Esophagus squamous epithelium (tissue), 4 donors: ENCODE measurements around the gene ALG1.

Source experiments
- POLR2A ChIP-seq, 4 donors: fragments of 450-650 bp; IDR thresholded peaks; one replicate each; pipeline ENCODE4 v1.6.1; 2017; ENCODE audit warnings: antibody characterized with exemption in 4 of 4, mild to moderate bottlenecking in 4 of 4, moderate library complexity in 3 of 4
- TF ChIP-seq, protein P1 (sequence below), 6 experiments: fragments of 450-650 bp in 4 of 6; fragments of 200-600 bp in 2 of 6; sonication (generic) in 2 of 6; IDR thresholded peaks; one replicate each; pipeline ENCODE4 v1.5.1; 2016 to 2019; ENCODE audit warnings: antibody characterized with exemption in 6 of 6, mild to moderate bottlenecking in 4 of 6, moderate library complexity in 4 of 6

- TF ChIP-seq, protein P1, sequence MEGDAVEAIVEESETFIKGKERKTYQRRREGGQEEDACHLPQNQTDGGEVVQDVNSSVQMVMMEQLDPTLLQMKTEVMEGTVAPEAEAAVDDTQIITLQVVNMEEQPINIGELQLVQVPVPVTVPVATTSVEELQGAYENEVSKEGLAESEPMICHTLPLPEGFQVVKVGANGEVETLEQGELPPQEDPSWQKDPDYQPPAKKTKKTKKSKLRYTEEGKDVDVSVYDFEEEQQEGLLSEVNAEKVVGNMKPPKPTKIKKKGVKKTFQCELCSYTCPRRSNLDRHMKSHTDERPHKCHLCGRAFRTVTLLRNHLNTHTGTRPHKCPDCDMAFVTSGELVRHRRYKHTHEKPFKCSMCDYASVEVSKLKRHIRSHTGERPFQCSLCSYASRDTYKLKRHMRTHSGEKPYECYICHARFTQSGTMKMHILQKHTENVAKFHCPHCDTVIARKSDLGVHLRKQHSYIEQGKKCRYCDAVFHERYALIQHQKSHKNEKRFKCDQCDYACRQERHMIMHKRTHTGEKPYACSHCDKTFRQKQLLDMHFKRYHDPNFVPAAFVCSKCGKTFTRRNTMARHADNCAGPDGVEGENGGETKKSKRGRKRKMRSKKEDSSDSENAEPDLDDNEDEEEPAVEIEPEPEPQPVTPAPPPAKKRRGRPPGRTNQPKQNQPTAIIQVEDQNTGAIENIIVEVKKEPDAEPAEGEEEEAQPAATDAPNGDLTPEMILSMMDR (IDR thresholded peaks at IDR 0.05), result peak in 1 of 6 experiments; percentile 15
- TF ChIP-seq POLR2A (IDR thresholded peaks at IDR 0.05), result peak in 2 of 4 donors; percentile 55 to 73
These were observed at the start of gene ALG1 for GRCh38 chr16:5071681-5072333.
